PFSK-1 (cell line): ENCODE results near the gene FAM168B.

Experiments
- FOXP2 ChIP-seq: optimal IDR thresholded peaks from 2 replicates; pipeline ENCODE3; 2011; ENCODE audit warnings: borderline replicate concordance, control low read depth, inconsistent platforms; ENCODE audit not compliant: insufficient read depth; ENCODE audit errors: extremely low read length, extremely low read depth
- POLR2AphosphoS5 ChIP-seq: IDR thresholded peaks from 2 replicates; pipeline ENCODE4 v1.6.1; 2012; ENCODE audit warnings: low read depth, mild to moderate bottlenecking, control low read depth, low read length, moderate library complexity
- SIN3A ChIP-seq: IDR thresholded peaks from 2 replicates; pipeline ENCODE4 v1.6.1; 2012; ENCODE audit warnings: mild to moderate bottlenecking, low read length, moderate library complexity, borderline replicate concordance; ENCODE audit not compliant: insufficient read depth
- TAF1 ChIP-seq: IDR thresholded peaks from 2 replicates; pipeline ENCODE4 v1.6.1; 2012; ENCODE audit warnings: low read length, control low read depth, borderline replicate concordance; ENCODE audit not compliant: insufficient read depth
- TF ChIP-seq, protein P1 (sequence below), 2 experiments: IDR thresholded peaks; 2 replicates each; pipeline versions ENCODE4 v1.6.1 to v1.8.0; 2011 to 2012; ENCODE audit warnings: low read depth in 2 of 2, low read length in 2 of 2, control low read depth in 1 of 2, inconsistent platforms in 1 of 2, mild to moderate bottlenecking in 1 of 2, moderate library complexity in 1 of 2; ENCODE audit not compliant: insufficient read depth in 1 of 2

The FAM168B gene

DNA sequence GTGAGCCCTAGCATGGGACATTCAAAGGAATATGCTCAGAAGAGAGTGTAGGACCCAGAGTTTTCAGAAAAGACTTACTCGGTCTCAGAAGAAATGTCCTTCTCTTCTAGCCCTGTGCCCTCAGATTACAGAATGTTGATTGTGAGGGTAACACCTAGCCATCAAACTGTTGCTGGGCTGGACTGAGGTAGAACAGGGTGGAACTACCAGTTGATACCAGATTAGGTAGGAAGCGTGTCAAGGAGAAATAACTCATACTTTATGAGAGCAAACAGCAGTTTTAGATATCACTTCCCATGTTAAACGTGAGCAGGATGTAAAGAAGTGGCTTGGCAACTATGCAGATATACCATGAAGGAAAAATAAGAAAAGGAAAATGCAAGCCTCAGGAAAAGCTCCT, 34.7 kb upstream of the FAM168B start:
- TF ChIP-seq TAF1: no peak
- TF ChIP-seq POLR2AphosphoS5: no peak
- no peak for TF ChIP-seq FOXP2
- TF ChIP-seq, protein P1, sequence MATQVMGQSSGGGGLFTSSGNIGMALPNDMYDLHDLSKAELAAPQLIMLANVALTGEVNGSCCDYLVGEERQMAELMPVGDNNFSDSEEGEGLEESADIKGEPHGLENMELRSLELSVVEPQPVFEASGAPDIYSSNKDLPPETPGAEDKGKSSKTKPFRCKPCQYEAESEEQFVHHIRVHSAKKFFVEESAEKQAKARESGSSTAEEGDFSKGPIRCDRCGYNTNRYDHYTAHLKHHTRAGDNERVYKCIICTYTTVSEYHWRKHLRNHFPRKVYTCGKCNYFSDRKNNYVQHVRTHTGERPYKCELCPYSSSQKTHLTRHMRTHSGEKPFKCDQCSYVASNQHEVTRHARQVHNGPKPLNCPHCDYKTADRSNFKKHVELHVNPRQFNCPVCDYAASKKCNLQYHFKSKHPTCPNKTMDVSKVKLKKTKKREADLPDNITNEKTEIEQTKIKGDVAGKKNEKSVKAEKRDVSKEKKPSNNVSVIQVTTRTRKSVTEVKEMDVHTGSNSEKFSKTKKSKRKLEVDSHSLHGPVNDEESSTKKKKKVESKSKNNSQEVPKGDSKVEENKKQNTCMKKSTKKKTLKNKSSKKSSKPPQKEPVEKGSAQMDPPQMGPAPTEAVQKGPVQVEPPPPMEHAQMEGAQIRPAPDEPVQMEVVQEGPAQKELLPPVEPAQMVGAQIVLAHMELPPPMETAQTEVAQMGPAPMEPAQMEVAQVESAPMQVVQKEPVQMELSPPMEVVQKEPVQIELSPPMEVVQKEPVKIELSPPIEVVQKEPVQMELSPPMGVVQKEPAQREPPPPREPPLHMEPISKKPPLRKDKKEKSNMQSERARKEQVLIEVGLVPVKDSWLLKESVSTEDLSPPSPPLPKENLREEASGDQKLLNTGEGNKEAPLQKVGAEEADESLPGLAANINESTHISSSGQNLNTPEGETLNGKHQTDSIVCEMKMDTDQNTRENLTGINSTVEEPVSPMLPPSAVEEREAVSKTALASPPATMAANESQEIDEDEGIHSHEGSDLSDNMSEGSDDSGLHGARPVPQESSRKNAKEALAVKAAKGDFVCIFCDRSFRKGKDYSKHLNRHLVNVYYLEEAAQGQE (IDR thresholded peaks at IDR 0.05; ENCODE audit: insufficient read depth in 1 of 2, low read depth in 2 of 2, low read length in 2 of 2): no peak
- no peak for TF ChIP-seq SIN3A

DNA sequence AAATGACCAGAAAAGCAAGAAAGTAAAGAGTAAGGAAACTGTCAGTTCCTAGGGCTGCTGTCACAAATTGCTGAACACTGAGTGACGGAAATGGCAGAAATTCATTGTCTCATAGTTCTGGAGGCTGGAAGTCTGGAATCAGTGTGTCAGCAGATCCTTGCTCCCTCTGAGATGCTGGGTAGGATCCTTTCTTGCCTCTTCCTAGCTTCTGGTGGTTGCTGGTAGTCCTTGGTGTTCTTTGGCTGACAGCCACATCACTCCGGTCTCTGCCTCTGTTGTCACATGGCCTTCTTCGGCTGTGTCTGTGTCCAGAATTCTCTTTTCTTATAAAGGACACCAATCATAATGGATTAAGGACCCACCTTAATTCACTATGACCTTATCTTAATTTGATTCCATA, 33.8 kb upstream of the FAM168B start:
- TF ChIP-seq SIN3A (no peak), TAF1 (no peak), POLR2AphosphoS5 (no peak), FOXP2 (no peak)
- TF ChIP-seq, protein P1 (IDR thresholded peaks at IDR 0.05; ENCODE audit: insufficient read depth in 1 of 2, low read depth in 2 of 2, low read length in 2 of 2): no peak

DNA sequence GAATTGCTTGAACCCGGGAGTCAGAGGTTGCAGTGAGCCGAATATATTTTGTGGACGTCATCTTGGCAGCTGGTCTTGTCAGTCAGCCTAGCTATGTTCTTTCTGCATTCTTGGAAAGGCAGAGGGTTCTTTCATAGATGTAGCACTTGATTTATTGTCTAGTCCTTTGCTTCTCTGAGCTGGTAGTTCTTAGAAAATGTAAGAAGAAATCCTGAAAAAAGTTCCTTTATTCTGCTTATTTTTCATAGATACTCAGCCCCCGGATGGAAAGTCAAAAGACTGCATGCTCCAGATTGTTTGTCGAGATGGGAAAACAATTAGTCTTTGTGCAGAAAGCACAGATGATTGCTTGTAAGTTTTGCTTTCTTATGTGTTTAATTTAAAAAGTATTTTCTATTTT, 33.2 kb upstream of the FAM168B start:
- TF ChIP-seq FOXP2 (no peak), POLR2AphosphoS5 (no peak), TAF1 (no peak), SIN3A (no peak)
- TF ChIP-seq, protein P1 (IDR thresholded peaks at IDR 0.05; ENCODE audit: insufficient read depth in 1 of 2, low read depth in 2 of 2, low read length in 2 of 2): no peak

DNA sequence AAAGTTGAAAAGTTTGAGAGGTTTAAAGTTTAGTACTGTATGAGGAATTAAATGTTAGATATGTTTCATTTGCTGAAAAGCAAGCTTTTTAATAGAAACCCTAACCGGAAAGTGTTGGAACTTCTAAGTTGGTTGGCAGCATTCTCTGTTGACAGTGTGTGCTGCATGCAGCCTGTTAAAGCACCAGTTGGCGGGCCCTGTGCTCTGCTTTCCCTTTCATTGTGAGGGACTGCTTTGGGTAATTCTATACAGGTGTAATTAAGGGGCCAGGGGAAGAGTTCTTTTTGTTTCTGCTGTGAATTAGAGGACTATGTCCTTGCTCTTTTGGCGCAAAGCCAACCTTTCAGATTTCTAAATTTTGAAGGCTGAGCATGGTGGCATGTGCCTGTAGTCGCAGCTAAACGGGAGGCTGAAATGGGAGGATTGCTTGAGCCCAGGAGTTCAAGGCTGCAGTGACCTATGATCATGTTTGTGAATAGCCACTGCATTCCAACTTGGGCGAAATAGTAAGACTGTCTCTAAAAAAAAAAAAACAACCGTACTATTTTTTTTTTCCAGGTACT, 32.0 kb upstream of the FAM168B start:
- no peak for TF ChIP-seq SIN3A
- TF ChIP-seq FOXP2: no peak
- TF ChIP-seq TAF1: no peak
- TF ChIP-seq, protein P1 (IDR thresholded peaks at IDR 0.05; ENCODE audit: insufficient read depth in 1 of 2, low read depth in 2 of 2, low read length in 2 of 2): no peak
- TF ChIP-seq POLR2AphosphoS5: no peak

DNA sequence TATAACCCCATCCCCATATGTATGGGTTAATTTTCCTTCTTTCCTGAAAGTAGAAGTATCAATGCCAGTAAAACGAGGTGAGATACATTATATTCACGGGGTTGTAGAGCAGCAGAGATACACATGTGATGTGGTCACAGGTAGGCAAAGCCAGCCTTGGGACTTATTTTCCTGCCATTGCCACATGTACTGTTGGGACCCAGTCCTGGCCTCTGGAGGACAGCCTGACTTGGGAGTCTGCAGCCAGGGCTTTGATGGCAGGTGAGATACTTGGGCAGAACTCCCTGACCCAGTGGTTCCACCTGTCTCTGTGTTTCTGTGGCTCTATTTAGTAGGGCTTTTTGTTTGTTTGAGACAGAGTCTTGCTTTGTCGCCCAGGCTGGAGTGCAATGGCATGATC, 29.9 kb upstream of the FAM168B start:
- TF ChIP-seq, protein P1 (IDR thresholded peaks at IDR 0.05; ENCODE audit: insufficient read depth in 1 of 2, low read depth in 2 of 2, low read length in 2 of 2): no peak
- TF ChIP-seq TAF1: no peak
- no peak for TF ChIP-seq POLR2AphosphoS5
- no peak for TF ChIP-seq FOXP2
- TF ChIP-seq SIN3A: no peak
